NB4 (cell line): ENCODE results near the gene SRRD.

ENCODE experiments used
- TF ChIP-seq, protein P1 (sequence below): IDR thresholded peaks from one replicate; pipeline ENCODE4 v1.5.1; 2012; ENCODE audit warnings: low read depth, low read length
- TF ChIP-seq, protein P2 (sequence below): IDR thresholded peaks from 2 replicates; pipeline ENCODE4 v1.6.1; 2011; ENCODE audit warnings: low read depth, low read length

DNA sequence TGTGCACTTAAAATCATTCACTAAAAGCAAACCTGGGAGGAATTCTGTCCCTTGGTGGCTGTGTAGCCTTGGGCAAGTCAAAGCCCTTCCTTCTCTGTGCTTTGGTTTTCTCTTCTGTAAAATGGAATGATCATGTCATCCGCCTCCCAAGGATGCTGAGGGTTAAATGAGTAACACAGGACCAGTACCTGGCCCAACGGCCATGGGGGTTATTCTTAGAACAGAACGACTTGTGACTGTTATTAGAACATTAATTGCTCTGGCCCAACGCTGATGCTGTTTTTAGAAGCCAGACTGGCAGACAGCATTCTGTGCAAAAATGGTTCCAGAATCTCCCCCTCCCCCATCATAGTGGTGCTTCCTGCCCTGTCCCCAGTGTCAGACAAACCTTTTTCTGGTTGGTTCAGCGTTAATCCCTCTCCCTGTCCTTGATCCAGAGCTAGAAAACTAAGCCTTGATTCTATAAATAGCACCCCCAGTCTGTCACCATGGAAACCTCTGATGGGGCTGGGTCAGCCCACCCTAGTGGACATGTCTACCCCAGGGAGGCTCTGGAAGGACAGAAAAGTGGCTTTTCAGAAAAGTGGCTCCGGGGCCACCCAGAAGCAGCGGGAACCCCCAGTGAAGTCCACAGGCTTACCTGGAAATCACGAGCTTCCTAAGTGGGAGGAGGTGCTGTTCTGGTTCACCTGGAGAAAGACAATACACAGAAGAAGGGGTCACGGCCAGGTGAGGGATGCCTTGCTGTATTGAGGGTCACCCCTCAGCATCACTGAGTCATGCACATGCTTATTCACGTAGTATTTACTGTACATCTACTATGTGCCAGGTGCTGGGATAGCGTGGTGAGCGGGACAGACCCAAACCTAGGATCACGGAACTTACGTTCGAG lies 44.1 kb downstream of the SRRD start:
- TF ChIP-seq, protein P1, sequence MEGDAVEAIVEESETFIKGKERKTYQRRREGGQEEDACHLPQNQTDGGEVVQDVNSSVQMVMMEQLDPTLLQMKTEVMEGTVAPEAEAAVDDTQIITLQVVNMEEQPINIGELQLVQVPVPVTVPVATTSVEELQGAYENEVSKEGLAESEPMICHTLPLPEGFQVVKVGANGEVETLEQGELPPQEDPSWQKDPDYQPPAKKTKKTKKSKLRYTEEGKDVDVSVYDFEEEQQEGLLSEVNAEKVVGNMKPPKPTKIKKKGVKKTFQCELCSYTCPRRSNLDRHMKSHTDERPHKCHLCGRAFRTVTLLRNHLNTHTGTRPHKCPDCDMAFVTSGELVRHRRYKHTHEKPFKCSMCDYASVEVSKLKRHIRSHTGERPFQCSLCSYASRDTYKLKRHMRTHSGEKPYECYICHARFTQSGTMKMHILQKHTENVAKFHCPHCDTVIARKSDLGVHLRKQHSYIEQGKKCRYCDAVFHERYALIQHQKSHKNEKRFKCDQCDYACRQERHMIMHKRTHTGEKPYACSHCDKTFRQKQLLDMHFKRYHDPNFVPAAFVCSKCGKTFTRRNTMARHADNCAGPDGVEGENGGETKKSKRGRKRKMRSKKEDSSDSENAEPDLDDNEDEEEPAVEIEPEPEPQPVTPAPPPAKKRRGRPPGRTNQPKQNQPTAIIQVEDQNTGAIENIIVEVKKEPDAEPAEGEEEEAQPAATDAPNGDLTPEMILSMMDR, result no peak
- TF ChIP-seq, protein P2, sequence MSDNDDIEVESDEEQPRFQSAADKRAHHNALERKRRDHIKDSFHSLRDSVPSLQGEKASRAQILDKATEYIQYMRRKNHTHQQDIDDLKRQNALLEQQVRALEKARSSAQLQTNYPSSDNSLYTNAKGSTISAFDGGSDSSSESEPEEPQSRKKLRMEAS, result no peak
